Fibroblast of mammary gland (primary cell): ENCODE results near the gene MRPL24.

Experiments
- DNase-seq: peaks from one replicate; pipeline ENCODE4 v3.0.0-alpha.2; 2010; ENCODE audit warnings: low read depth
- H3K4me3 ChIP-seq: 2 replicates; pipeline ENCODE4 v1.5.1; 2011; ENCODE audit warnings: low read depth, mild to moderate bottlenecking, low read length, moderate library complexity; ENCODE audit not compliant: control insufficient read depth
- TF ChIP-seq, protein P1 (sequence below): conservative IDR thresholded peaks from 2 replicates; pipeline ENCODE4 v1.5.1; 2011; ENCODE audit warnings: low read depth, low read length, inconsistent platforms; ENCODE audit not compliant: control insufficient read depth, insufficient read depth

The MRPL24 gene

DNA sequence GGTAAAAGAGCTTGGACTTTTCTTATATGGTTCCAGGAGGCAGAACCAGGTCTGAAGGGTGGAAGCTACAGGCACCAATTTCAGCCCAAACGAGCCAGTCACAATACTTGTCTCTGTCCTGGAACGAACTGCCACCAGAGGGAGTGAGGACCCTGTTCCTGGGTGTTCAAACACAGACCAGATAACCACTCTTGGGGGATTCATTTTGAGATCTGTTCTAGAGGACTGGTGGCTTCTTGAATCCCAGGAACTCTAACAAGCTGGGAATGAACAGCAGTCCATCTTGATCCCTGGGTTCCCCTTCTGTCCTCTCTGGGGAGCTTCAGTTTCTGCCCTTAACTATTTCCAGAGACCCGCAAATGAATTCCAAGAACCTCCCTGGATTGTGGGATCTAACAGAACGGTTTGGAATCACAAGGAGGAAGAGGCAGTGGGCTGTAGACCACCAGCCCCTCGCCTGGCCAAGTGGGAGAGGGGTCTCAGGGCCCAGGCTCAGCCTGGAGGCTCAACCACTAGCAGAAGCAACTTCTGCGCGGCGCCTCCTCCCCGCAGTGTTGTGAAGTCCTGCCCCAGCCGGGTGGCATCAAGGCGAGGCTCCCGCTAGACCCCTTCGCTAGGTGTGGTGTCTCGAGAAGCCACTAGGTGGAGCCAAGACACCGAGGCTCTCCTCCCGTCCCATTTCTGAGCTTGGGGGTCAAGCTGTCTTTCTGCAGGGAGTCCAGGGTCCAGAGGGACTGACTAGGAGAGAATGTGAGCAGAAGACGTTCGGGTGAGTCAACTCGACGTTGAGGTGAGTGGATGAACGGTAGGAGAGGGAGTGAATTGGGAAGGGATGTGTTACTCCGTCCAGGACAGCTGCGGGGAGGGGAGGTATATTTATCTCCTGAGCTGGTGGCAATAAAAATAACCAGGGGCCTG lies 51.6 kb downstream of the MRPL24 start:
- DNase-seq: peak; percentile 88
- H3K4me3 ChIP-seq: peak overlapping the region; percentile 8
- TF ChIP-seq, protein P1, sequence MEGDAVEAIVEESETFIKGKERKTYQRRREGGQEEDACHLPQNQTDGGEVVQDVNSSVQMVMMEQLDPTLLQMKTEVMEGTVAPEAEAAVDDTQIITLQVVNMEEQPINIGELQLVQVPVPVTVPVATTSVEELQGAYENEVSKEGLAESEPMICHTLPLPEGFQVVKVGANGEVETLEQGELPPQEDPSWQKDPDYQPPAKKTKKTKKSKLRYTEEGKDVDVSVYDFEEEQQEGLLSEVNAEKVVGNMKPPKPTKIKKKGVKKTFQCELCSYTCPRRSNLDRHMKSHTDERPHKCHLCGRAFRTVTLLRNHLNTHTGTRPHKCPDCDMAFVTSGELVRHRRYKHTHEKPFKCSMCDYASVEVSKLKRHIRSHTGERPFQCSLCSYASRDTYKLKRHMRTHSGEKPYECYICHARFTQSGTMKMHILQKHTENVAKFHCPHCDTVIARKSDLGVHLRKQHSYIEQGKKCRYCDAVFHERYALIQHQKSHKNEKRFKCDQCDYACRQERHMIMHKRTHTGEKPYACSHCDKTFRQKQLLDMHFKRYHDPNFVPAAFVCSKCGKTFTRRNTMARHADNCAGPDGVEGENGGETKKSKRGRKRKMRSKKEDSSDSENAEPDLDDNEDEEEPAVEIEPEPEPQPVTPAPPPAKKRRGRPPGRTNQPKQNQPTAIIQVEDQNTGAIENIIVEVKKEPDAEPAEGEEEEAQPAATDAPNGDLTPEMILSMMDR: peak; percentile 96
